HT-29 (cell line): ENCODE data around the gene CST7. TPM values are rescaled to one million over a fixed set of nuclear protein-coding genes. Genes with fewer than 3 reads are reported as not detected.
"Not testable (repeated sequence)": the region's sequence is repeated elsewhere in the genome, so short reads cannot be mapped to it uniquely, and the experiment has no call there.

Experiments
- DNase-seq: peaks from one replicate; pipeline ENCODE4 v3.0.0-alpha.2; 2015; ENCODE audit warnings: low spot score
- total RNA-seq: library from RNA; depleted of rRNA; stranded (reverse); fragments of >200 nt; shearing (Covaris generic); gene quantifications from 2 replicates; pipeline ENCODE4 v1.2.3, GENCODE V29; 2014

Gene CST7
- total RNA-seq, 1 experiment from 2014 or later, result not detected

DNA sequence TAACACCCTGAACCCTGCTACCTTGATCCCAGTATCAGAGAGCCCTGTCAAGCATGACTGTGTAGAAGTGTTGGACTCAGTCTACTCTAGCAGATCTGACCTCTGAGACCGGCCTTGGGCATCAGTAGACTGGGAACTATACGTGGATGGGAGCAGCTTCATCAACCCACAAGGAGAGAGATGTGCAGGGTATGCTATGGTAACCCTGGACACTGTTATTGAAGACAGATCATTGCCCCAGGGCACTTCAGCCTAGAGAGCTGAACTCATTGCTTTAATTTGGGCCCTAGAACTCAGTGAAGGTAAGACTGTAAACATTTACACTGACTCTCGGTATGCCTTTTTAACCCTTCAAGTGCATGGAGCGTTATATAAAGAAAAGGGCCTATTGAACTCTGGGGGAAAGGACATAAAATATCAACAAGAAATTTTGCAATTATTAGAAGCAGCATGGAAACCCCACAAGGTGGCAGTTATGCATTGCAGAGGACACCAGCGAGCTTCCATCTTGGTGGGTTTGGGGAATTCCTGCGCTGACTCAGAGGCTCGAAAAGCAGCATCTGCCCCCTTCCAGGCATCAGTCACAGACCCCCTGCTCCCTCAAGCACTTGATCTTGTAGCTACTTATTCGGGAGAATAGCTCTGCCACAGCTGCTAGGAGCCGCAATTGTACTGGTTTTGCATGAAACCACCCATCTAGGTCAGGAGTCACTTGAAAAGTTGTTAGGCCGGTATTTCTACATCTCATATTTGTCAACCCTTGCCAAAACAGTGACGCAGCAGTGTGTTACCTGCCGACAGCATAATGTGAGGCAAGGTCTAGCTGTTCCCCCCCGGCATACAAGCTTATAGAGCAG lies 19.0 kb upstream of the CST7 start:
- peak; percentile 94 for DNase-seq

DNA sequence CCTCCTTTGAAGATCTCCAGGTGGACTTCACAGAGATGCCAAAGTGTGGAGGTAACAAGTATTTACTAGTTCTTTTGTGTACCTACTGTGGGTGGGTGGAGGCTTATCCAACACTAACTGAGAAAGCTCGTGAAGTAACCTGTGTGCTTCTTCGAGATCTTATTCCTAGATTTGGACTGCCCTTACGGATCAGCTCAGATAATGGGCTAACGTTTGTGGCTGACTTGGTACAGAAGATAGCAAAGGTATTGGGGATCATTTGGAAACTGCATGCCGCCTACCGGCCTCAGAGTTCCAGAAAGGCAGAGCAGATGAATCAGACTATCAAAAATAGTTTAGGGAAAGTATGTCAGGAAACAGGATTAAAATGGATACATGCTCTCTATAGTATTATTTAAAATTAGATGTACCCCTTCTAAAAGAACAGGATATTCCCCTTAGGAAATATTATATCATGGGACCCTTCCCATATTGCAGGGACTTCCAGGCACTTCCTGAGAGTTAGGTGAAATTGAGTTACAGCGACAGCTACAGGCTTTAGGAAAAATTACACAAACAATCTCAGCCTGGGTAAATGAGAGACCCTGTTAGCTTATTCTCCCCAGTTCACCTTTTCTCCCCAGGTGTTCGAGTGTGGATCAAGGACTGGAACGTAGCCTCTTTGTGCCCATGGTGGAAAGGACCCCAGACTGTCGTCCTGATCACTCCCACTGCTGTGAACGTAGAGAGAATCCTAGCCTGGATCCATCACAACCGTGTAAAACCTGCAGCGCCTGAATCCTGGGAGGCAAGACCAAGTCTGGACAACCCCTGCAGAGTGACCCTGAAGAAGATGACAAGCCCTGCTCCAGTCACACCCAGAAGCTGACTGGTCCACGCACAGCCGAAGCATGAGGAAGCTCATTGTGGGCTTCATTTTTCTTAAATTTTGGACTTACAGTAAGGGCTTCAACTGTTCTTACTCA lies 18.1 kb upstream of the CST7 start:
- peak; percentile 78 for DNase-seq

DNA sequence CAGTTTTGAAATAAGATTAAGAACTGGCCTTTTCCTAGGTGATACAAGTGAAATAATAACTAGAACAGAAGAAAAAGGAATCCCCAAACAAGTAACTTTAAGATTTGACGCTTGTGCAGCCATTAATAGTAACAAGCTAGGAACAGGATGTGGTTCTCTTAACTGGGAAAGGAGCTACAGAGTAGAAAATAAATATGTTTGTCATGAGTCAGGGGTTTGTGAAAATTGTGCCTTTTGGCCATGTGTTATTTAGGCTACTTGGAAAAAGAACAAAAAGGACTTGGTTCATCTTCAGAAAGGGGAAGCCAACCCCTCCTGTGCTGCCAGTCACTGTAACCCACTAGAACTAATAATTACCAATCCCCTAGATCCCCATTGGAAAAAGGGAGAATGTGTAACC lies 17.2 kb upstream of the CST7 start:
- not testable (repeated sequence) for DNase-seq

DNA sequence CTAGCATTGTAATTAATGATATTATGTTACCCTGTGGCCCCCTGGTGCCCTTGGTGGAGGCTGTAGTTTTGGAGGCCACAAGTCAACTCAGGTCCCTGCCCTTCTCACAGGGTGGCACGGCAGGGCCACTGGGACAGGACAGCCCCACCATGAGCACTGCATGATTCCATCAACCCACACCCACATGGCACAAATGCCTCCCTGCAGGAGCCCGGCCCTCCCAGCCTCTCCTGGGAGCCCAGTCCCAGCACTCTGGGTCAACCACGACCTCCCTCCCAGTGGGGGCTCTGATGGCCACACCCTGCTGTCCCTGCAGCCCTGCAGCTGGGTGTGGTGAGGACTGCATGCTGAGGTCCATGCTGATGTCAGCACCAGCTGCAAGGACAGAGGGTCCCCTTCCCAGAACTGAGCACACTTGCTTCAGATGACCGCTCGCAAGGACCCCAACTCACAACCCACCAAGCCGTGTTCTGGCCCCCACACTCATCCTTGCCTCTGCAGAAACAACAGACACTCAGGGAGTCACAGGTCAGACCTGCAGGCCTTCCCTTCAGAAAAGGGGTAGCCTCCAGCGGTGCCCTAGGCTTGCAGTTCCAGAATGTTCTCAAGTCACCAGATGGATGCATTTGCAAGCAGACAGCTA lies 15.7 kb upstream of the CST7 start:
- no peak for DNase-seq

DNA sequence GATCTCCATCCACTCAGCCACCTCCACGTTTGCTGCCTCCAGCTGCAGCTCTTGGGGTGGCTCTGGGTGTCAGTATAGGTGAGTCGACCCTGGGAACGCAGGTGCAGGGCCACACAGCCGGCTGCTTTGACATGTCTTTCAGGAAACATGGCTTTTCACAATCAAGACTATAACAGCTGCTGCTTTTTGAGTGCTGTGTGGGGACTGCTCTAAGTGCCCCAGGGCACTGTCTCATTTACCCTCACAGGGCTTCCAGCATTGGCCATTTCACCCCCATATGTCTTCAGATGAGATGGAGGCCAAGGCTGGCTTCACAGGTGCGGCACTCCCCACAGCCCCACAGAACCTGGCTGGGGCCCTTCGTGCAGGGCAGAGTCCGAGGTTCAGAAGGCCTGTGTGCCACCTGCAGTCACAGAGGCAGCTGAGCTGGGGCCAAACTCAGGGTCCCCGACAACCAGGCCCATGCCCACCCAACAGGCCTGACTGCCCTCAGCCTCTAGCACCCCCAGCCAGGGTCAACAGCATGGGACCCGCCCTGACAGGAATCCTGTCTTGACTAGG lies 14.9 kb upstream of the CST7 start:
- DNase-seq, result no peak

DNA sequence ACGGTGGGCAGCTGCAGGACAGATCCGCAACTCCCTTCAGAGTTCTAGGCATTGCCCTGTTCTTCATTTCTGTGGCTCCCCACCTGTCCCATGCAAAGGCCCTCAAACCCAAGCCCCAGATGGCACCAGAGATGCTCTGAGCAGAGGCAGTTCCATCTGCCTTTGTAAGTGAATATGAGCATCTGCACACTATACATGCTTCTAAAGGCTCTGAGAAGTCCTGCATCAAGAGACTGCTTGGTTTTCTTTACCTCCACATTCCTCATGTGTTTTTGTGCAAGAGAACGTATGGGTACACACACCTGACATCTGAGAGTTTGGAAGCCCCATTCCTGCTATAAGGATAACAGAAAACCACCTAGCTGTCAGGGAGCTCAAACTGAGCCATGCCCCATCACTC lies 14.4 kb upstream of the CST7 start:
- DNase-seq, result no peak

DNA sequence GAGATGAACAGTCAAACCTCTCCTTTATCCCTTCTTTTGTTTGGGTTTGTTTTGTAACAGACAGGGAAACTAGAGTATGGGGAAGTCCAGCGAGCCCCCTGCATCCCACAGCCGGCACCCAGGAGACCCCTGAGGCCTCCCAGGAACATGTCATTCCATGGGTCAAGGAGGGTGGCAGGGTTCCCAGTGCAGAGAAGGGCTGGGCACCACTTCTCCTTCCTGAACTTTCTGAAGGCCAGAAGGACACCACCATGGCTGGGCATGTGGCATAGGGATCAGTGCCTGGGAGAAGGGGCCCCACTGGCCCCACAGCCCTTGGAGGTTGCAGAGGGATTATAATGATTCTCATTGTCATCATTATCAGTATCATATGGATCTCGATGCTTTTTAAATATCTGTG lies 13.9 kb upstream of the CST7 start:
- no peak for DNase-seq

DNA sequence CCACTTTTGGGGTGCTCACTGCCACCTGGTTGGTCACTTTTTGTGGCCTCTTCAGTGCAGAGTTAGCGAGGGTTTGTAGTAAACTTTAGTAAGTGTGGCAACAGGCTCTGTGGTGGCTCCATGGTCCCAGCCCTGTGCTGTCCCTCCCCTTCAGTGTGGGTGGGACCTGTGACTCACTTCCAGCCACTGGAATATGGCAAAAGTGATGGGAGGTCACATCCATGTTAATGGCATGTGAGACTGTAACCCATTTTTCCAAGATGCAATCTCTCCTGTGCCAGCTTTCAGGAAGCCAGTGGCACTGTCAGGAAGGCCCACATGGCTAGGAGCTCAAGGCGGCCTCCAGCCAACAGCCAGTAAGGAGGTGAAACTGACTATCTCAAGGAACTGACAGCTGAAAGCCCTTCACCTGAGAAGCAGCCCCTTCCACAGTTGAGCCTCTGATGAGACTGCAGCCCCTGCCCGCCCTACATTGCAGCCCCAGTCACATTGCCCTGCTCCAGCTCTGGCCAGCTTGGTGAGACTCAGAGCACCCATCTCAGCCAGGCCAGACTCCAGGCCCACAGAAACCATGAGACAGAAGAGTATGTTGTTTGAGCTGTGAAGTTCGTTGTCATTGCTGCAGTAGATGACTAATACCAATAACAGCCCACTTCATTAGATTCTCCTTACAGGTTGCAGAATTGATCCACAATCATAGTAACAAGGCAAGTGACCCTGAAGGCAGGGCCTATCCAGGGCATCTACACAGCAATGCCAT lies 13.1 kb upstream of the CST7 start:
- DNase-seq, result no peak

DNA sequence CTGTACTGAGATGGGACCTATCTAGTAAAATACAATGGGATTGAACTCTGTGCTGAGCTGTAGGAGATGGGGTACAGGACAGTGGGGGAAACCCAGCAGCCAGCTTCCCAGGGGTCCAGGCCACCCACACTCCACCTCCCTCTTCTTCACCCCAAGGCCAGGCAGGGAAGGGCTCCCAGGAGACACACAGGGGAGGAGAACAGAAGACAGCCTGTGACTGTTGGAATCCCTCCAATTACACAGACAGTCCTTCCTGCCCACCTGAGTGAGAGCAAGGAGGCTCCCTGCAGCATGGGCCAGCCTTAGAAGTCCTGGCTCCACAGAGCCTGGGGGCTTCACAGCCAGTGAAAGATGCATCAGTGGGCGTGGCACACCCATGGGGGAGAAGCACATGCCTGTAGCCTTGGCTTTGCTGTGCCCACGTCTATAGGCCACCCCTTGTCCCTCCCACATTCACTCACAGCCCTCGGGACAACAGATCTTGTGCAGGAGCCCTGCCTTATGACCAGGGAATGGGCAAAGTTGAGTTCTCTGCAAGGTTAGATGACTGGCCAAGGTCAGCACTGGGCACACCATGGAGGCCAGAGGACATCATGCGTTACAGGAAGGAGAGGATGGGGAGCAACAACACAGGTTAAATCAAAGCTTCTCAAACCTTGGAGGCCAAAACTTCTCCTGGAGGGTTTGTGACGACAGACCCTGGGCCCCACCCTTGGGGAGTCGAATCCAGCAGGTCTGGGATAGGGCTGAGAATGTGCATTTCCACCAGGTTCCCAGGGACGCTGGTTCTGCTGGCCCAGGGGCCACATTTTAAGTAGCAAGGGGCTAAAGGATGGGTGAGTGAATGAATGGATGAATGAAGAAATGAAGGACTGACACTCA lies 12.3 kb upstream of the CST7 start:
- no peak for DNase-seq

DNA sequence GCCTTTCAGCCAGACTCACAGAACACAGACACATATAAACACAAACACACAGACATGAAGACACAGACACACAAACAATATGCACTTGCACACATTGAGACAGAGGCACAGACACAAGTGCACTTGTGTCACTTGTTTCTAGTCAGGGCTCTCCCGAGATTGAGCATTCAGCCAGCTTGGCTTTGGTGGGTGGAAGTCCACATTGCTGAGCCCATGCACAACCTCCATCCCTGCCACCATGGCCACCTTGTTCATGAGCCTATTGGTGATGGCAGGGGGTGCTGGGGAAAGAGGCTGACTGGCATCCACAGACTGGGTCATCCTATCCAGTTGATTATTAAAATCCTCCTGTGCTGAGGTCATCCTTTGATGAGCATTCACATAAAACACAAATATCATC lies 11.5 kb upstream of the CST7 start:
- DNase-seq, result no peak

DNA sequence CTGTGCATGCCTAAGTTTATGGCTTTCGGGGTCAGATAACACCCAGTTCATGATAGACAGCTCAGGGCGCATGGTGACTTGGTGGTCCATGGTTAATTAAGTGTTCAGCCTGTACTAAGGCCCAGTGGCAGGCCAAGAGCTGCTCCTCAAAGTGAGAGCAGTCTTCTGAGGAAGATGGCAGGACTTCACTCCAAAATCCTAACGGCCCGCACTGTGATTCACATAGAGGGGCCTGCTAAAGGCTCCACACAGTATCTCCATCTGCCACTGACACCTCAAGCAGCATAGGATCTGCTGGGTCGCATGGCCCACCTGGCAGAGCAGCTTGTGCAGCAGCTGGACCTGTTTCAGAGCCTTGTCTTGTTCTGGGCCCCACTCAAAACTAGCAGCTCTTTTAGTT lies 10.6 kb upstream of the CST7 start:
- DNase-seq, result no peak

DNA sequence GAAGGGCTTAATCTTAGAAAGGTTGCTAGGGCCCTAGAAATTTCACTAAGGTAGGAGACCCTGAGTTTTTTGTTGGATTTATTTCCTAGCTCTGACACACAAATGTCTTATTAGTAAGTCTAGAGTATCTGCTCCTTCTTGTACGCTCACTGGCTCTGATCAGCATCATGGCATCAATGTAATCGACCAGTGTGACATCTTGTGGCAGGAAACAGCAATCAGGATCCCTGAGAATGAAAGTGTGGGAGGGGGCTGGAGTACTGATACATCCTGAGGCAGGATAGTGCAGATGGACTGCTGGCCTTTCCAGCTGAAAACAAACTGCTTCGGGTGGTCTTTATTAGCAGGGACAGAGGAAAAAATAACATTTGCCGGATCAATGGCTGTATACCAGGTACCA lies 10.0 kb upstream of the CST7 start:
- no peak for DNase-seq

DNA sequence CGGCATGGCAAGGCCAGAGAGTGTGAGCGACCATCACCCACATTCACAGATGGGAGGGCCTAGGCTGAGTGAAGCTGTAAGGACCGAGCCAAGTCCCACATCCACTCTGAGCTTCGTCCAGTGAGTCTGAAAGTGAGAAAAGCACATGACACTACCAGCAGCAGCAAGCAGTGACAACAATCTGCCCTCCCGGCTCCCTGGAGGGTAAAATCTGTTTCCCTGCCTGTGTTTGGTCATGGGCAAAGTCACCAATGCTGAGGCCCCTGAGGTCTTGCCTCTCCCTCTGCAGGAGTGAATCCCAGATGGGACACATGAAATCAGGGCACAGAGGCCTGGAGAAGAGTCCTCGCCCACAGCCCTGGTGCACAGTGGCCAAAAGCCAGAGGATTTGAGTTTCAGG lies 6.4 kb upstream of the CST7 start:
- no peak for DNase-seq

DNA sequence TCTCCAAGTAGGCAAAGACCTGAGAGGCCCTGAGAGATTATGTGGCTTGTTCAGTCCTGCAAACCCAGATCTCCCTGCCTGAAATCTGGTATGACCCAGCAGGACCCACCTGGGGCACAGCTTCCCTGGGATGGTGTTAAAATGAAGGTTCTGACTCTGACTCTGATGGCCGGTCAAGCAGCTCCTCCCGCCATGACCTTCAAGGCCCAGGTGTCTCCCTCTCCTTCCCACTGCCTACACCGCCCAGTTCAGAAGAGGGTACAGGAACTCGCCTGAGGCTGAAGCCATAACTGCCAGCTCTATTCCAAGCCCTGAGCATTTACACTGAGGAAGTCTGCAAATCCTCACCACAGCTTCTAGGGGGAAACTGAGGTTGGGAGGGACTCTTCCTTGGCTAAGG lies 5.9 kb upstream of the CST7 start:
- DNase-seq, result no peak

DNA sequence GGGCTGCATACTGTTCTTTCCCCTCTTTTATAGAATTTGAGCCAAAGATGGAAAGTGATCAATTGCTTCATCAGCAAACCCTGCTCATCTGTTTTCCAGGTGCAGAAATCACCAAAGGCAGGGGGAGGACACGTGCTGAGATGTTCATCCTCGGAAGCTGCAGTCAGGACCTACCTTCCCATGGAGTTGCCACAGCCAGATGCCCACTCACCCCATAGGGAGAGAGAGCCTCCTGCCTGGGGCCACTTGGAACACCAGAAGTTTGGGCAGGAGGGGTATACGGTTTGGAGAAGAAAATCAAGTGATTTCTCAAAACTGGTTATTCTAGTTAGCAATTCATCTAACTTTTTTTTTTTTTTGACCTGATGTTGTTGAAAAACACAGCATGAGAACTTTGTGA lies 5.3 kb upstream of the CST7 start:
- DNase-seq, result no peak

DNA sequence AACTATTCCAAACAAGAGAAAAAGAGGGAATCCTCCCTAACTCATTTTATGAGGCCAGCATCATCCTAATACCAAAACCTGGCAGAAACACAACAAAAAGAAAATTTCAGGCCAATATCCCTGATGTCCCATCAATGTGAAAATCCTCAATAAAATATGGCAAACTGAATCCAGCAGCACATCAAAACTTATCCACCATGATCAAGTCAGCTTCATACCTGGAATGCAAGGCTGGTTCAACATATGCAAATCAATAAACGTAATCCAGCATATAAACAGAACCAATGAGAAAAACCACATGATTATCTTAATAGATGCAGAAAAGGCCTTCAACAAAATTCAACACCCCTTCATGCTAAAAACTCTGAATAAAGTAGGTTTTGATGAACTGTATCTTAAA lies 2.7 kb upstream of the CST7 start:
- DNase-seq, result not testable (repeated sequence)

DNA sequence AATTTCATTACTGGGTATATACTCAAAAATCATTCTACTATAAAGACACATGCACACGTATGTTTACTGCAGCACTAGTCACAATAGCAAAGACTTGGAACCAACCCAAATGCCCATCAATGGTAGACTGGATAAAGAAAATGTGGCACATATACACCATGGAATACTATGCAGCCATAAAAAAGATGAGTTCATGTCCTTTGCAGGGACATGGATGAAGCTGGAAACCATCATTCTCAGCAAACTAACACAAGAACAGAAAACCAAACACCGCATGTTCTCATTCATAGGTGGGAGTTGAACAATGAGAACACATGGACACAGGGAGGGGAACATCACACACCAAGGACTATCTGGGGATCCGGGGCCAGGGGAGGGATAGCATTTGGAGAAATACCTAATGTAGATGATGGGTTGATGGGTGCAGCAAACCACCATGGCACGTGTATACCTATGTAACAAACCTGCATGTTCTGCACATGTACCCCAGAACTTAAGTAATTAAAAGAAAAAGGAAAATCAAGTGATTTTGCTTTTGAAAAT lies 602 bp upstream of the CST7 start:
- not testable (repeated sequence) for DNase-seq

DNA sequence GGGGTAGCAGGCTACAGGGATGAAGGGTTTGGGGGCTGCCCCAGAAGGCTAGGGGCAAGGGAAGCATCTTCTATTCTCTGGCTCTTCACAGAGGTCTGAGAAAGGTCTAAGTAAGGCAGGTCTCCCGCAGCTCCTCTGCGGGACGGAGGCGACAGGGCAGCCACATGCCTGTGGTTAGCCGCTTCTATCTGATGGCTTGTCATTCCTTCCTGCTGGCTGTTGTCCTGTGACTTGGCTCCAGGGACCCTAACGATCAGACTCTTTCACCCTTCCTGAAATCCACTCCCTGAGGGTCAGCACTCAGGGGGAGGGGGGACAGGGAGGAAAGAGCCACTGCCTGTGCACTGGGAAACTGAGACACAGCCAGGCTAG lies 673 bp downstream of the CST7 start:
- DNase-seq, result no peak

DNA sequence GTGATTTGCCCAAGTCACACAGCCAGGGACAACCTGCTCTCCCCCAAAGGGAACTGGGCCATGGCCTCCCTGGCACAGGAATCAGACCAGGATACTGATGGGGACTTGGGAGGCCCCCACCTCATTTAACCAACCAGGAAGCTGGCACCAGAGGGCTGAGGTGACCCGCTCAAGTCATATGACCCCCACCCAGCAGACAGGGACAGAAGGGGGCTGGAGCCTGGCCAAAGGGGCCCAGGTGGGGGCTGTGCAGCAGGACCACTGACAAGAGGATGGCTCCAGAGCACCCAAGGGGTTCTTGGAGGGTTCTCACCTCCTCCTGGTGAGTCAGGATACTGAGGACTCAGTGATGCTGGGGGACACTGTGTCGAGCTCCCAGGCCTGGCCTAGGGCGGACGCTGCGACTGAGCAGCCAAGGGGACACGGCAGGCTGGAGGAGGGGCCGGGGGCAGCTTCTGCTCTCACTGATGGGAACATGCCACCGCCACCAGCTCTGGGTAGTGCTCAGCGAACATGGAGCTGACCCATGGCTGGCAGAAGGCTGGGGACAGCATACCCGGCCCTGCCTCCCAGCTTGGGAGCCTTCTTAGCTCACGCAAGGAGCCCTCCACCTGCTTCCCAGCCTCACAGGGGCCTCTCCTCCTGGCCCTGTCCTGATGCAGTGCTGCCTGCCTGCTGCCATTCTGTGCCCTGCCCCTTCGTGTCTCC lies 1.2 kb downstream of the CST7 start:
- no peak for DNase-seq
